Psoas muscle (tissue), 8 donors: ENCODE measurements around the gene MTRR. TPM values are rescaled to one million over a fixed set of nuclear protein-coding genes. Genes with fewer than 3 reads are reported as not detected.

Source experiments
- ATAC-seq, 4 donors: fragments of 200-7000 bp; cut with Tn5 transposase; one replicate each; pipeline ENCODE4 v1.9.1; 2020; ENCODE audit warnings: moderate library complexity in 3 of 4, mild to moderate bottlenecking in 2 of 4
- DNase-seq, 2 donors: peaks; one replicate each; pipeline ENCODE4 v3.0.0-alpha.2; 2020
- H3K27ac ChIP-seq: fragments of 200-600 bp; one replicate; pipeline ENCODE4 v1.8.0; 2022
- H3K27me3 ChIP-seq, 3 donors: fragments of 200-600 bp in 1 of 3; one replicate each; pipeline versions ENCODE4 v1.6.1 to v1.8.0; 2013 to 2022; ENCODE audit warnings: low read length in 2 of 3, mild to moderate bottlenecking in 2 of 3, moderate library complexity in 1 of 3; ENCODE audit not compliant: insufficient read depth in 3 of 3
- H3K36me3 ChIP-seq, 2 donors: fragments of 200-600 bp in 1 of 2; one replicate each; pipeline versions ENCODE4 v1.6.1 to v1.8.0; 2013 to 2022; ENCODE audit warnings: low read depth in 1 of 2, mild to moderate bottlenecking in 1 of 2, moderate library complexity in 1 of 2; ENCODE audit not compliant: insufficient read depth in 1 of 2
- H3K4me1 ChIP-seq: fragments of 200-600 bp; one replicate; pipeline ENCODE4 v1.8.0; 2022
- H3K4me3 ChIP-seq: fragments of 200-600 bp; one replicate; pipeline ENCODE4 v1.8.0; 2022; ENCODE audit warnings: mild to moderate bottlenecking
- H3K9me3 ChIP-seq: fragments of 200-600 bp; one replicate; pipeline ENCODE4 v1.8.0; 2022
- CTCF ChIP-seq: fragments of 200-600 bp; IDR thresholded peaks from one replicate; pipeline ENCODE4 v1.8.0; 2022; ENCODE audit warnings: antibody characterized with exemption
- WGBS, 3 donors: extraction: QIAGEN DNeasy Blood & Tissue Kit; methylation state at CpG; one replicate each; pipeline versions ENCODE4 v1.1.6 to v1.1.7; 2013; 5-methylcytosine and 5-hydroxymethylcytosine counted together
- intact Hi-C, 2 donors: fragments of 100-400 bp; cut with DNase I; formaldehyde crosslinking; loops; one replicate each; pipeline versions ENCODE4 v1.11.0 to v1.14.2; 2022
- long read RNA-seq, 2 donors: library from polyadenylated mRNA; unstranded; transcript quantifications; one replicate each; pipeline ENCODE4 v2.0.0, GENCODE V29; 2021
- polyA plus RNA-seq, 3 donors: library from polyadenylated mRNA; stranded (reverse); fragments of 200-250 nt; gene quantifications; one replicate each; pipeline ENCODE4 v1.2.3, GENCODE V29; 2013
- total RNA-seq, 4 donors: library from RNA; stranded (reverse); fragmentation: NEBNext Ultra II Directional in 2 of 4; extraction: Animal tissue kit (Norgen Biotek cat#: 25700) in 2 of 4; gene quantifications; one replicate each; pipeline versions ENCODE4 v1.2.1 to v1.2.4, GENCODE V29; 2021 to 2023
- donor health status: healthy with polysubstance abuse.
- donor health status: DM: no; HTN: no; CAD: no; lungs with moderate emphysema.
- donor health status: Bipolar disorder and iron deficiency.
- donor health status: healthy.
- donor health status: DM: yes; HTN: yes; CAD: no.
- donor health status: DM: no; HTN: no; CAD: no.
- donor health status: DM: no; HTN: no; CAD: no.
- donor health status: DM: yes; HTN: yes; CAD: no.

The MTRR gene
- total RNA-seq = 10 to 100 TPM; 48.2 to 69.1 (median 65.8) TPM
- polyA plus RNA-seq = 10 to 100 TPM; 22.6 to 63.6 (median 52.1) TPM
- long read RNA-seq, donor 1, partial matches to known transcripts = 4 of 10 reads
- long read RNA-seq, donor 1, other reads (novel, unspliced or antisense) = 3 of 10 reads
- long read RNA-seq, donor 2, transcript MTRR-202 (15 exons, 3,215 nt) = major isoform, 12 of 35 reads
- long read RNA-seq, donor 2, partial matches to known transcripts = 11 of 35 reads
- long read RNA-seq, donor 2, other reads (novel, unspliced or antisense) = 10 of 35 reads

GRCh38 chr5:7868773-7869473 is at the start of gene MTRR, which contains the start of gene FASTKD3:
Gene MTRR, plus strand, starts transcription at chr5:7869148. Its CDS starts 1,647 bp downstream, at chr5:7870795.
Gene FASTKD3, minus strand, starts transcription at chr5:7869031. Its CDS starts 948 bp downstream, at chr5:7868083.
- DNase-seq = peak; percentile 94 to 96
- intact Hi-C loops = no loop called here
- Histone ChIP-seq H3K9me3 (no peaks in the 10 kb centered on the region), H3K4me3 (peak within 1 kb of the TSS; percentile 98), H3K36me3 (peaks cover 2 to 58% of the 10 kb centered on the region in 2 donors), H3K27me3 (no peaks in the 10 kb centered on the region), H3K27ac (peak within 1 kb of the TSS; percentile 95), H3K4me1 (peaks cover 32% of the 10 kb centered on the region)
- peak; percentile 100 for ATAC-seq
- 0 to 1% (median 0%) methylated on average over 57 to 83 of the region's 83 CpGs for WGBS, 3 donors
- TF ChIP-seq CTCF = no peak

- no peak for TF ChIP-seq CTCF
- H3K4me3 ChIP-seq = no peak overlapping the region
- peaks cover 7% of the 10 kb centered on the region for H3K4me1 ChIP-seq
- H3K27me3 ChIP-seq = no peaks in the 10 kb centered on the region
- H3K27ac ChIP-seq = no peak overlapping the region
- intact Hi-C loops = no loop called here
- 37 to 44% (median 44%) methylated on average over 3 of the region's 3 CpGs for WGBS, 3 donors
- DNase-seq (no peak), ATAC-seq (peak in 2 of 4 donors; percentile 42 to 55)
- peaks cover 0 to 81% of the 10 kb centered on the region in 2 donors for H3K36me3 ChIP-seq
- no peaks in the 10 kb centered on the region for H3K9me3 ChIP-seq
These were observed 46.5 kb upstream of the MTRR start for GRCh38 chr5:7822449-7822848.

GRCh38 chr5:7823594-7823993 is 45.4 kb upstream of the MTRR start:
- DNase-seq = no peak
- 39 to 45% (median 42%) methylated on average over 8 of the region's 8 CpGs for WGBS, 3 donors

GRCh38 chr5:7824995-7825394 is 44.0 kb upstream of the MTRR start:
- 88 to 94% (median 90%) methylated on average over 18 of the region's 18 CpGs for WGBS, 3 donors
- H3K4me1 ChIP-seq = peaks cover 7% of the 10 kb centered on the region
- intact Hi-C loops = no loop called here
- TF ChIP-seq CTCF = no peak
- H3K9me3 ChIP-seq = no peaks in the 10 kb centered on the region
- no peak overlapping the region for H3K27ac ChIP-seq
- DNase-seq (no peak), ATAC-seq (no peak)
- H3K27me3 ChIP-seq = no peaks in the 10 kb centered on the region
- H3K36me3 ChIP-seq = peaks cover 0 to 64% of the 10 kb centered on the region in 2 donors
- no peak overlapping the region for H3K4me3 ChIP-seq

More at GRCh38 chr5:7823594-7823993, 45.4 kb upstream of the MTRR start:
- Histone ChIP-seq H3K36me3 (peaks cover 0 to 78% of the 10 kb centered on the region in 2 donors), H3K9me3 (no peaks in the 10 kb centered on the region), H3K27me3 (no peaks in the 10 kb centered on the region), H3K4me1 (peaks cover 7% of the 10 kb centered on the region), H3K27ac (no peak overlapping the region), H3K4me3 (no peak overlapping the region)
- TF ChIP-seq CTCF = no peak
- ATAC-seq = no peak
- intact Hi-C loops = no loop called here
